ENCODE data around the gene LDLR. TPM values are rescaled to one million over a fixed set of nuclear protein-coding genes. Genes with fewer than 3 reads are reported as not detected.
"Not testable (repeated sequence)": the region's sequence is repeated elsewhere in the genome, so short reads cannot be mapped to it uniquely, and the experiment has no call there.

Gene LDLR
- polyA plus RNA-seq, 1 donor = 35.8 TPM

DNA sequence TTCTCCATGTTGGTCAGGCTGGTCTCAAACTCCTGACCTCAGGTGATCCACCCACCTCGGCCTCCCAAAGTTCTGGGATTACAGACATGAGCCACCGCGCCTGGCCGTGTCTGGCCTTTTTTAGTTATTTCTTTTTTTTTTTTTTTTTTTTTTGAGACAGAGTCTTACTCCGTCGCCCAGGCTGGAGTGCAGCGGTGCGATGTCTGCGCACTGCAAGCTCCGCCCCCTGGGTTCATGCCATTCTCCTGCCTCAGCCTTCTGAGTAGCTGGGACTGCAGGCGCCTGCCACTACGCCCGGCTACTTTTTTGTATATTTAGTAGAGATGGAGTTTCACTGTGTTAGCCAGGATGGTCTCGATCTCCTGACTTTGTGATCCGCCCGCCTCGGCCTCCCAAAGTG is 32.7 kb downstream of the LDLR start:
- not testable (repeated sequence) for H3K27me3 ChIP-seq (ENCODE audit: control insufficient read depth, insufficient read depth, low read length); H3K4me3 ChIP-seq (ENCODE audit: low read length); H3K27ac ChIP-seq (ENCODE audit: low read length); H3K9me3 ChIP-seq (ENCODE audit: control insufficient read depth, low read depth, low read length); DNase-seq; H3K4me1 ChIP-seq (ENCODE audit: control insufficient read depth, insufficient read depth, low read length)
- no CpG with 5 or more reads among the region's 17 CpGs for WGBS (ENCODE audit: insufficient coverage, low lambda C conversion rate)
- peaks cover 71% of the 10 kb centered on the region for H3K36me3 ChIP-seq (ENCODE audit: control insufficient read depth, insufficient read depth, low read length)

DNA sequence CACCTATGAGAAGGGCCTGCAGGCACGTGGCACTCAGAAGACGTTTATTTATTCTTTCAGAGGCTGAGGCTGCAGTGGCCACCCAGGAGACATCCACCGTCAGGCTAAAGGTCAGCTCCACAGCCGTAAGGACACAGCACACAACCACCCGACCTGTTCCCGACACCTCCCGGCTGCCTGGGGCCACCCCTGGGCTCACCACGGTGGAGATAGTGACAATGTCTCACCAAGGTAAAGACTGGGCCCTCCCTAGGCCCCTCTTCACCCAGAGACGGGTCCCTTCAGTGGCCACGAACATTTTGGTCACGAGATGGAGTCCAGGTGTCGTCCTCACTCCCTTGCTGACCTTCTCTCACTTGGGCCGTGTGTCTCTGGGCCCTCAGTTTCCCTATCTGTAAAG is 33.9 kb downstream of the LDLR start:
- peaks cover 71% of the 10 kb centered on the region for H3K36me3 ChIP-seq (ENCODE audit: control insufficient read depth, insufficient read depth, low read length)
- H3K4me3 ChIP-seq (ENCODE audit: low read length) = no peak overlapping the region
- no CpG with 5 or more reads among the region's 13 CpGs for WGBS (ENCODE audit: insufficient coverage, low lambda C conversion rate)
- H3K27me3 ChIP-seq (ENCODE audit: control insufficient read depth, insufficient read depth, low read length) = no peaks in the 10 kb centered on the region
- H3K4me1 ChIP-seq (ENCODE audit: control insufficient read depth, insufficient read depth, low read length) = no peaks in the 10 kb centered on the region
- no peaks in the 10 kb centered on the region for H3K9me3 ChIP-seq (ENCODE audit: control insufficient read depth, low read depth, low read length)
- H3K27ac ChIP-seq (ENCODE audit: low read length) = no peak overlapping the region
- no peak for DNase-seq

DNA sequence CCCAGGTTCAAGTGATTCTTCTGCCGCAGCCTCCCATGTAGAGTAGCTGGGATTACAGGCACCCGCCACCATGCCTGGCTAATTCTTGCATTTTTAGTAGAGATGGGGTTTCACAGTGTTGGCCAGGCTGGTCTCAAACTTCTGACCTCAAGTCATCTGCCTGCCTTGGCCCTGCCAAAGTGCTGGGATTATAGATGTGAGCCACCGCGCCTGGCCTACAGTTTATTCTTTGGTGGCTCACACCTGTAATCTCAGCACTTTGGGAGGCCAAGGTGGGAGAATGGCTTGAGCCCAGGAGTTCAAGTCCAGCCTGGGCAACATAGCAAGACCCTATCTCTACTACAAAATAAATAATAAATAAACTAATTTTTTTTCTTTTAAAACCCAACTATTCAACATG is 34.9 kb downstream of the LDLR start:
- not testable (repeated sequence) for DNase-seq; H3K9me3 ChIP-seq (ENCODE audit: control insufficient read depth, low read depth, low read length); H3K4me1 ChIP-seq (ENCODE audit: control insufficient read depth, insufficient read depth, low read length); H3K4me3 ChIP-seq (ENCODE audit: low read length); H3K27me3 ChIP-seq (ENCODE audit: control insufficient read depth, insufficient read depth, low read length); H3K27ac ChIP-seq (ENCODE audit: low read length)
- peaks cover 70% of the 10 kb centered on the region for H3K36me3 ChIP-seq (ENCODE audit: control insufficient read depth, insufficient read depth, low read length)
- no CpG with 5 or more reads among the region's 4 CpGs for WGBS (ENCODE audit: insufficient coverage, low lambda C conversion rate)

DNA sequence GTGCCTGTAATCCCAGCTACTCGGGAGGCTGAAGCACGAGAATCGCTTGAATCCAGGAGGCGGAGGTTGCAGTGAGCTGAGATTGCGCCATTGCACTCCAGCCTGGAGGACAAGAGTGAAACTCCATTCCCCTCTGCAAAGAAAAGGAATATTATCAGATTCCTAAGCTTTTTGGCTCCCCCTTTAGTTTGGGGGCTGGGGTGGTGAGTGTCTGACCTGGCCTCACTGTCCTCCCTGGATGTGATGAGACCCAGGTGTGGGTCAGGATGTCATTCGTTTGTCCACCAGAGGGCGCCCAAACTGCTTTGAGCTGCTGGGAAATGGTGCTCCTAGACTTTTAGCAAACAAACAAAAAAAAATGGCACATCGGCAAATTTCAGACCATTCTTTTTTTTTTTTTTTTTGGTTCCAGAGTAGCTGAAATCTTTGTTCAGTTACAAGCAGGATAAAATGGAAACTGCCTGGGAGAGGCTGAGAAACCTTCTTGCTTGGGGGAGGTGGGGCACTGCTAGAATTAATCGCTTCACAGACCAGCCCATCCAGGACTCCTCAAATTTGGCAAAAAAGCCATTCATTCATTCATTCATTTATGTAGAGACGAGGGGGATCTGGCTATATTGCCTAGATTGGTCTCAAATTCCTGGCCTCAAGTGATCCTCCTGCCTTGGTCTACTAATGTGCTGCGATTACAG is 36.9 kb downstream of the LDLR start:
- peaks cover 8% of the 10 kb centered on the region for H3K4me1 ChIP-seq (ENCODE audit: control insufficient read depth, insufficient read depth, low read length)
- H3K4me3 ChIP-seq (ENCODE audit: low read length) = no peak overlapping the region
- no peaks in the 10 kb centered on the region for H3K27me3 ChIP-seq (ENCODE audit: control insufficient read depth, insufficient read depth, low read length)
- H3K27ac ChIP-seq (ENCODE audit: low read length) = no peak overlapping the region
- peaks cover 71% of the 10 kb centered on the region for H3K36me3 ChIP-seq (ENCODE audit: control insufficient read depth, insufficient read depth, low read length)
- 0% methylated on average over 1 of the region's 11 CpGs for WGBS (ENCODE audit: insufficient coverage, low lambda C conversion rate)
- H3K9me3 ChIP-seq (ENCODE audit: control insufficient read depth, low read depth, low read length) = no peaks in the 10 kb centered on the region
- peak; percentile 52 to 55 for DNase-seq

DNA sequence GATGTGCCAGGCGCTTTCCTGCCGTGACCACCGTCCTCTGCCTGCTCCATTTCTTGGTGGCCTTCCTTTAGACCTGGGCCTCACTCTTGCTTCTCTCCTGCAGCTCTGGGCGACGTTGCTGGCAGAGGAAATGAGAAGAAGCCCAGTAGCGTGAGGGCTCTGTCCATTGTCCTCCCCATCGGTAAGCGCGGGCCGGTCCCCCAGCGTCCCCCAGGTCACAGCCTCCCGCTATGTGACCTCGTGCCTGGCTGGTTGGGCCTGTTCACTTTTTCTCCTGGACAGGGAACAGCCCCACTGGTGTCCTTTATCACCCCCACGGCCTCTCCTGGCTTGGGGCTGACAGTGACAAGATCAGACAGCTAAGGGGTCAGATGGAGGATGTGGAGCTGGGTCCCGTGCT is 38.6 kb downstream of the LDLR start:
- peaks cover 77% of the 10 kb centered on the region for H3K36me3 ChIP-seq (ENCODE audit: control insufficient read depth, insufficient read depth, low read length)

DNA sequence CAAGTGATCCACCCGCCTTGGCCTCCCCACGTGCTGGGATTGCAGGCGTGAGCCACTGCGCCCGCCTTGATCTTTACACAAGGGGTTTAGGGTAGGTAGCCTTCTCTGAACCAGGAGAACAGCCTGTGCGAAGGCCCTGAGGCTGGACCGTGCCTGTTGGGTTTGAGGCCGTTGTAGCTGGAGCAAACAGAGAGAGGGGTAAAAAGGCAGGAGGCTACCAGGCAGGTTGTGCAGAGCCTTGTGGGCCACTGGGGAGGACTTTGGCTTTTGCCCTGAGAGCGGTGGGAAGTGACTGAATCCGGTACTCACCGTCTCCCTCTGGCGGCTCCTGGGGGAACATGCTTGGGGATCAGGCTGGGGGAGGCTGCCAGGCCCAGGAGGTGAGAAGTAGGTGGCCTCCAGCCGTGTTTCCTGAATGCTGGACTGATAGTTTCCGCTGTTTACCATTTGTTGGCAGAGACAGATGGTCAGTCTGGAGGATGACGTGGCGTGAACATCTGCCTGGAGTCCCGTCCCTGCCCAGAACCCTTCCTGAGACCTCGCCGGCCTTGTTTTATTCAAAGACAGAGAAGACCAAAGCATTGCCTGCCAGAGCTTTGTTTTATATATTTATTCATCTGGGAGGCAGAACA is 41.7 kb downstream of the LDLR start:
- peak; percentile 79 to 83 for DNase-seq
- Histone ChIP-seq H3K4me1 (ENCODE audit: control insufficient read depth, insufficient read depth, low read length) (peaks cover 8% of the 10 kb centered on the region), H3K27me3 (ENCODE audit: control insufficient read depth, insufficient read depth, low read length) (no peaks in the 10 kb centered on the region), H3K27ac (ENCODE audit: low read length) (peak overlapping the region; percentile 49), H3K36me3 (ENCODE audit: control insufficient read depth, insufficient read depth, low read length) (peaks cover 55% of the 10 kb centered on the region), H3K4me3 (ENCODE audit: low read length) (no peak overlapping the region), H3K9me3 (ENCODE audit: control insufficient read depth, low read depth, low read length) (no peaks in the 10 kb centered on the region)
- WGBS (ENCODE audit: insufficient coverage, low lambda C conversion rate) = no CpG with 5 or more reads among the region's 19 CpGs

More for the DNA sequence above, 38.6 kb downstream of the LDLR start:
- Histone ChIP-seq H3K4me3 (ENCODE audit: low read length) (no peak overlapping the region), H3K9me3 (ENCODE audit: control insufficient read depth, low read depth, low read length) (no peaks in the 10 kb centered on the region), H3K4me1 (ENCODE audit: control insufficient read depth, insufficient read depth, low read length) (peaks cover 8% of the 10 kb centered on the region), H3K27me3 (ENCODE audit: control insufficient read depth, insufficient read depth, low read length) (no peaks in the 10 kb centered on the region), H3K27ac (ENCODE audit: low read length) (no peak overlapping the region)
- WGBS (ENCODE audit: insufficient coverage, low lambda C conversion rate) = no CpG with 5 or more reads among the region's 15 CpGs
- DNase-seq = no peak

DNA sequence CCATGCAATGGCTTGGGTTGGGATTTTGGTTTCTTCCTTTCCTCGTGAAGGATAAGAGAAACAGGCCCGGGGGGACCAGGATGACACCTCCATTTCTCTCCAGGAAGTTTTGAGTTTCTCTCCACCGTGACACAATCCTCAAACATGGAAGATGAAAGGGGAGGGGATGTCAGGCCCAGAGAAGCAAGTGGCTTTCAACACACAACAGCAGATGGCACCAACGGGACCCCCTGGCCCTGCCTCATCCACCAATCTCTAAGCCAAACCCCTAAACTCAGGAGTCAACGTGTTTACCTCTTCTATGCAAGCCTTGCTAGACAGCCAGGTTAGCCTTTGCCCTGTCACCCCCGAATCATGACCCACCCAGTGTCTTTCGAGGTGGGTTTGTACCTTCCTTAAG is 42.2 kb downstream of the LDLR start:
- Histone ChIP-seq H3K36me3 (ENCODE audit: control insufficient read depth, insufficient read depth, low read length) (peaks cover 52% of the 10 kb centered on the region), H3K27ac (ENCODE audit: low read length) (no peak overlapping the region), H3K27me3 (ENCODE audit: control insufficient read depth, insufficient read depth, low read length) (no peaks in the 10 kb centered on the region), H3K9me3 (ENCODE audit: control insufficient read depth, low read depth, low read length) (no peaks in the 10 kb centered on the region), H3K4me3 (ENCODE audit: low read length) (no peak overlapping the region), H3K4me1 (ENCODE audit: control insufficient read depth, insufficient read depth, low read length) (peaks cover 8% of the 10 kb centered on the region)
- WGBS (ENCODE audit: insufficient coverage, low lambda C conversion rate) = no CpG with 5 or more reads among the region's 7 CpGs
- no peak for DNase-seq

DNA sequence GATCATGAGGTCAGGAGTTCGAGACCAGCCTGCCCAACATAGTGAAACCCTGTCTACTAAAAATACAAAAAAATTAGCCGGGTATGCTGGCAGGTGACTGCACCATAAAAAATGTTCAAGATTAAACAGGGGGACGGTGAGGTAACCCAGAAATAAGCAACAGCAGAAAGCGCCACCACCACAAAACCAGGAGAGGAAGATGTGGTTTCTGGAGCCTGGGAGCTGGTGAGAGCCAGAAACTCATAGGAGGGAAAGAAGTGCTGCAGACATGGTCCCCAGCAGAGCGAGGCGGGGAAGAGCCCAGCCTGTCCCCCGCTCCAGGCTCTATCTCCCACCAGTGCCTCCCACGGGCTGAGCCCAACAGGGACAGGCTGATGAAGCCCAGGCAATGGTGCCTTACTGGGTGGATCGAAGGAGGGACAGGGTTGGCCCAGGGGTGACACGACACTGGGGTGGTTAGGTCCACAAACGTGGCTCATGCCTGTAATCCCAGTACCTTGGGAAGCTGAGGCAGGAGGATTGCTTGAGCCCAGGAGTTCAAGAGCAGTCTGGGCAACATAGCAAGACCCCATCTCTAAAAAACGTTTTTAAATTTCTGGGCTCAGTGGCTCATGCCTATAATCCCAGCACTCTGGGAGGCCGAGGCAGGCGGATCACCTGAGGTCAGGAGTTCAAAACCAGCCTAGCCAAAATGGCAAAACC is 47.3 kb downstream of the LDLR start:
- H3K4me3 ChIP-seq (ENCODE audit: low read length) = no peak overlapping the region
- WGBS (ENCODE audit: insufficient coverage, low lambda C conversion rate) = no CpG with 5 or more reads among the region's 14 CpGs
- H3K27ac ChIP-seq (ENCODE audit: low read length) = no peak overlapping the region
- H3K9me3 ChIP-seq (ENCODE audit: control insufficient read depth, low read depth, low read length) = peaks cover 4% of the 10 kb centered on the region
- no peaks in the 10 kb centered on the region for H3K27me3 ChIP-seq (ENCODE audit: control insufficient read depth, insufficient read depth, low read length)
- peaks cover 11% of the 10 kb centered on the region for H3K36me3 ChIP-seq (ENCODE audit: control insufficient read depth, insufficient read depth, low read length)
- no peak for DNase-seq
- peaks cover 19% of the 10 kb centered on the region for H3K4me1 ChIP-seq (ENCODE audit: control insufficient read depth, insufficient read depth, low read length)

DNA sequence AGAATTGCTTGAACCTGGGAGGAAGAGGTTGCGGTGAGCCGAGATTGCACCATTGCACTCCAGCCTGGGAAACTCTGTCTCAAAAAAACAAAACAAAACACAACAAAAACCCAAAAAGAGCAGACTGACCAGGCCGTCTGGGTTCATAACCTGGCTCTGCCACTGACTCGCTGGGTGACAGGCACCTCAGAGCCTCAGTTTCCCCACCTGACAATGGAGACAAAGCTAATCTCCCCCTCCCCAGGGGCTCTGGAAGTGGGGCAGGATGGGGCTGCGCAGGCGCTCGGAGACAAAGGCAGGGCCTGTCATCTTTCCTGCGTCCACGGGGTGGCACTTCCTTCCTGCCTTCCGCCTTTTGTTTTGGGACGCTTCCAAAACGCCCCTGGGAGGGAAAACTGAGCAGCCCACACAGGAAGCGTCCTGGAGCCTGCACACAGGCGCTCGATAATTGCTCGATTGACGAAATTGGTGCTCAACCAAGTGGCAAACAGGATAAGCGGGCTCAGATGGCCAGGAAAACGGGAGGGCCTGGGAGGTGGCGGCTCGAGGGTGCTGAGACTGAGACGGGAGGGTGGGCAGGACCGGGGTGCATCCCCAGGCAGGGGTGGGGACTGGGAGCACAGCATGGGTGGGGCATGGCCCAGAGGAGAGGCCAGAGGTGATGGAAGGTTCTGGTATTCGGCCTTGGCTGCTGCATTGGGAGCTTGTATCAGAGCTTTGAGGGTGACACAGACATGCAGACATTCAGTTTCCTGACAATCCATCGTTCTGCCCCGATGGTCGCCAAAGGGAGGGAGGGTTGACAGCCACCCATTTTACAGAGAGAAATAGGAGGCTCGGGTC is 48.5 kb downstream of the LDLR start:
- peaks cover 2% of the 10 kb centered on the region for H3K36me3 ChIP-seq (ENCODE audit: control insufficient read depth, insufficient read depth, low read length)
- H3K4me3 ChIP-seq (ENCODE audit: low read length) = peak overlapping the region; percentile 40
- peak; percentile 65 to 72 for DNase-seq
- WGBS (ENCODE audit: insufficient coverage, low lambda C conversion rate) = 0% methylated on average over 2 of the region's 28 CpGs
- no peaks in the 10 kb centered on the region for H3K27me3 ChIP-seq (ENCODE audit: control insufficient read depth, insufficient read depth, low read length)
- H3K4me1 ChIP-seq (ENCODE audit: control insufficient read depth, insufficient read depth, low read length) = peaks cover 31% of the 10 kb centered on the region
- H3K9me3 ChIP-seq (ENCODE audit: control insufficient read depth, low read depth, low read length) = peaks cover 4% of the 10 kb centered on the region
- H3K27ac ChIP-seq (ENCODE audit: low read length) = peak overlapping the region; percentile 45

All from large intestine (tissue), 3 donors.